SK-N-MC (cell line): ENCODE measurements around the gene MBD5.
A peak's percentile ranks its signal among the peaks of the same experiment; 100 is the strongest.

Experiments used
- DNase-seq: peaks from one replicate; pipeline ENCODE4 v3.0.0-alpha.2; 2011; ENCODE audit warnings: low read depth, low spot score
- H3K27ac ChIP-seq: fragments of 200-600 bp; sonication (generic); 2 replicates; pipeline ENCODE4 v1.5.1; 2016; ENCODE audit warnings: mixed run types
- H3K36me3 ChIP-seq: fragments of 200-600 bp; sonication (generic); 2 replicates; pipeline ENCODE4 v1.6.1; 2017; ENCODE audit warnings: antibody characterized with exemption, low read length, mixed read lengths; ENCODE audit not compliant: insufficient read depth
- H3K4me3 ChIP-seq: fragments of 200-600 bp; sonication (generic); 2 replicates; pipeline ENCODE4 v1.5.1; 2016
- H3K9ac ChIP-seq: fragments of 200-600 bp; sonication (generic); 2 replicates; pipeline ENCODE4 v1.8.0; 2017; ENCODE audit warnings: mixed run types, mixed read lengths; ENCODE audit not compliant: insufficient read length
- H3K9me3 ChIP-seq: fragments of 200-600 bp; sonication (generic); 2 replicates; pipeline ENCODE4 v1.6.1; 2017; ENCODE audit warnings: low read depth, mild to moderate bottlenecking, antibody characterized with exemption, low read length, moderate library complexity, mixed read lengths
- EZH2 ChIP-seq: fragments of 200-600 bp; sonication (generic); IDR thresholded peaks from one replicate; pipeline ENCODE4 v1.6.1; 2017; ENCODE audit warnings: antibody characterized with exemption
- FOXP2 ChIP-seq: optimal IDR thresholded peaks from 2 replicates; pipeline ENCODE3; 2011; ENCODE audit warnings: mild to moderate bottlenecking, moderate library complexity; ENCODE audit not compliant: insufficient read depth; ENCODE audit errors: extremely low read length, control extremely low read depth
- POLR2AphosphoS5 ChIP-seq: IDR thresholded peaks from 2 replicates; pipeline ENCODE4 v1.6.1; 2012; ENCODE audit warnings: mild to moderate bottlenecking, low read depth, low read length, borderline replicate concordance

Gene MBD5

GRCh38 chr2:148338541-148338940, 317.6 kb downstream of the MBD5 start:
- H3K36me3 ChIP-seq, result peaks cover 11% of the 10 kb centered on the region; the same call in 1 of the 2 replicates
- no peaks in the 10 kb centered on the region for H3K9me3 ChIP-seq

GRCh38 chr2:148342086-148342485, 321.2 kb downstream of the MBD5 start:
- peaks cover 11% of the 10 kb centered on the region; the same call in 1 of the 2 replicates for H3K36me3 ChIP-seq
- H3K9me3 ChIP-seq, result no peaks in the 10 kb centered on the region
- no peak for DNase-seq
- TF ChIP-seq FOXP2, result no peak
- no peak for TF ChIP-seq POLR2AphosphoS5
- no peak for TF ChIP-seq EZH2
- no peak overlapping the region for H3K4me3 ChIP-seq
- no peak overlapping the region for H3K9ac ChIP-seq
- no peak overlapping the region for H3K27ac ChIP-seq

More at GRCh38 chr2:148338541-148338940, 317.6 kb downstream of the MBD5 start:
- DNase-seq, result no peak
- no peak overlapping the region for H3K4me3 ChIP-seq
- TF ChIP-seq POLR2AphosphoS5, result no peak
- TF ChIP-seq FOXP2, result no peak
- no peak for TF ChIP-seq EZH2
- no peak overlapping the region for H3K27ac ChIP-seq
- no peak overlapping the region for H3K9ac ChIP-seq

GRCh38 chr2:148350199-148350598, 329.3 kb downstream of the MBD5 start:
- peak; percentile 8 for DNase-seq
- Histone ChIP-seq H3K27ac (peak overlapping the region; percentile 12; the same call in 1 of the 2 replicates), H3K4me3 (no peak overlapping the region), H3K9ac (no peak overlapping the region), H3K9me3 (no peaks in the 10 kb centered on the region), H3K36me3 (no peaks in the 10 kb centered on the region)
- TF ChIP-seq POLR2AphosphoS5 (no peak), FOXP2 (no peak), EZH2 (no peak)

GRCh38 chr2:148351437-148352143, 330.7 kb downstream of the MBD5 start:
- no peak overlapping the region for H3K4me3 ChIP-seq
- no peaks in the 10 kb centered on the region for H3K36me3 ChIP-seq
- no peak for DNase-seq
- TF ChIP-seq POLR2AphosphoS5, result no peak
- TF ChIP-seq FOXP2, result no peak
- TF ChIP-seq EZH2, result no peak
- H3K27ac ChIP-seq, result no peak overlapping the region
- H3K9ac ChIP-seq, result no peak overlapping the region
- H3K9me3 ChIP-seq, result no peaks in the 10 kb centered on the region

GRCh38 chr2:148358375-148358774, 337.5 kb downstream of the MBD5 start:
- Histone ChIP-seq H3K9ac (no peak overlapping the region), H3K27ac (no peak overlapping the region), H3K36me3 (no peaks in the 10 kb centered on the region), H3K9me3 (no peaks in the 10 kb centered on the region), H3K4me3 (no peak overlapping the region)
- DNase-seq, result no peak
- no peak for TF ChIP-seq EZH2
- no peak for TF ChIP-seq POLR2AphosphoS5
- no peak for TF ChIP-seq FOXP2

GRCh38 chr2:148360662-148361061, 339.8 kb downstream of the MBD5 start:
- DNase-seq, result no peak
- H3K9ac ChIP-seq, result no peak overlapping the region
- no peak for TF ChIP-seq EZH2
- no peak for TF ChIP-seq POLR2AphosphoS5
- TF ChIP-seq FOXP2, result no peak
- H3K36me3 ChIP-seq, result no peaks in the 10 kb centered on the region
- H3K4me3 ChIP-seq, result no peak overlapping the region
- no peaks in the 10 kb centered on the region for H3K9me3 ChIP-seq
- no peak overlapping the region for H3K27ac ChIP-seq

- no peak overlapping the region for H3K9ac ChIP-seq
- TF ChIP-seq FOXP2 (no peak), POLR2AphosphoS5 (no peak), EZH2 (no peak)
- no peak overlapping the region for H3K27ac ChIP-seq
- no peak overlapping the region for H3K4me3 ChIP-seq
- no peaks in the 10 kb centered on the region for H3K36me3 ChIP-seq
- no peaks in the 10 kb centered on the region for H3K9me3 ChIP-seq
- no peak for DNase-seq
These were observed 341.4 kb downstream of the MBD5 start for GRCh38 chr2:148362144-148362796.

- no peak for TF ChIP-seq POLR2AphosphoS5
- no peak for TF ChIP-seq FOXP2
- no peak for TF ChIP-seq EZH2
- Histone ChIP-seq H3K9ac (no peak overlapping the region), H3K27ac (no peak overlapping the region), H3K4me3 (no peak overlapping the region), H3K9me3 (no peaks in the 10 kb centered on the region), H3K36me3 (no peaks in the 10 kb centered on the region)
- DNase-seq, result no peak
These were observed 354.3 kb downstream of the MBD5 start for GRCh38 chr2:148375214-148375613.

- H3K4me3 ChIP-seq, result no peak overlapping the region
- DNase-seq, result no peak
- no peak overlapping the region for H3K27ac ChIP-seq
These were observed 370.4 kb downstream of the MBD5 start for GRCh38 chr2:148391324-148391723.

More at GRCh38 chr2:148391324-148391723, 370.4 kb downstream of the MBD5 start:
- TF ChIP-seq FOXP2 (no peak), EZH2 (no peak), POLR2AphosphoS5 (no peak)
- Histone ChIP-seq H3K36me3 (no peaks in the 10 kb centered on the region), H3K9me3 (no peaks in the 10 kb centered on the region), H3K9ac (no peak overlapping the region)
